HepG2 (cell line): ENCODE data around the gene PCAT7. TPM values are rescaled to one million over a fixed set of nuclear protein-coding genes. Genes with fewer than 3 reads are reported as not detected.

Source experiments
- ATF2 ChIP-seq: sonication (generic); formaldehyde crosslinking; IDR thresholded peaks from 2 replicates; pipeline ENCODE4 v1.4.0; 2020; ENCODE audit warnings: missing genetic modification reagents
- DR1 ChIP-seq: sonication (generic); formaldehyde crosslinking; IDR thresholded peaks from 2 replicates; pipeline ENCODE4 v1.8.0; 2021; ENCODE audit warnings: mild to moderate bottlenecking, missing genetic modification reagents, inconsistent platforms
- HMG20B ChIP-seq: conservative IDR thresholded peaks from 2 replicates; pipeline ENCODE4 v1.6.1; 2016; ENCODE audit warnings: missing genetic modification reagents, missing compliant biosample characterization
- HNRNPLL ChIP-seq: fragments of 200-400 bp; formaldehyde crosslinking; IDR thresholded peaks from 2 replicates; pipeline ENCODE4 v1.6.1; 2017; ENCODE audit warnings: mild to moderate bottlenecking, low read depth, low read length; ENCODE audit not compliant: poor library complexity, severe bottlenecking
- KDM3A ChIP-seq: IDR thresholded peaks from 2 replicates; pipeline ENCODE4 v1.6.1; 2018; ENCODE audit warnings: low read depth, missing compliant biosample characterization
- KMT2B ChIP-seq: IDR thresholded peaks from 2 replicates; pipeline ENCODE4 v1.6.1; 2016; ENCODE audit warnings: missing genetic modification reagents, missing compliant biosample characterization
- NFATC3 ChIP-seq: sonication (generic); formaldehyde crosslinking; IDR thresholded peaks from 2 replicates; pipeline ENCODE4 v1.5.1; 2020; ENCODE audit warnings: mild to moderate bottlenecking, missing genetic modification reagents
- NPAS2 ChIP-seq: sonication (generic); formaldehyde crosslinking; IDR thresholded peaks from 2 replicates; pipeline ENCODE4 v1.8.0; 2022; ENCODE audit warnings: mild to moderate bottlenecking, missing genetic modification reagents, borderline replicate concordance
- REPIN1 ChIP-seq: sonication (generic); formaldehyde crosslinking; IDR thresholded peaks from 2 replicates; pipeline ENCODE4 v1.8.0; 2022; ENCODE audit warnings: missing genetic modification reagents, low read depth, mild to moderate bottlenecking, borderline replicate concordance
- RERE ChIP-seq: IDR thresholded peaks from 2 replicates; pipeline ENCODE4 v1.6.1; 2016; ENCODE audit warnings: low read depth, missing genetic modification reagents, missing compliant biosample characterization
- RFX3 ChIP-seq: IDR thresholded peaks from 2 replicates; pipeline ENCODE4 v1.6.1; 2016; ENCODE audit warnings: missing biosample characterization, missing genetic modification reagents
- SIN3A ChIP-seq: IDR thresholded peaks from 2 replicates; pipeline ENCODE4 v1.6.1; 2011; ENCODE audit warnings: low read depth, mild to moderate bottlenecking, control low read depth, low read length, borderline replicate concordance
- SMC3 ChIP-seq: IDR thresholded peaks from 2 replicates; pipeline ENCODE4 v1.6.1; 2011; ENCODE audit warnings: low read length, improper control_type of control experiment
- TARDBP ChIP-seq: sonication (generic); formaldehyde crosslinking; IDR thresholded peaks from 2 replicates; pipeline ENCODE4 v1.8.0; 2022; ENCODE audit warnings: mild to moderate bottlenecking, missing genetic modification reagents
- ZNF543 ChIP-seq: sonication (generic); formaldehyde crosslinking; IDR thresholded peaks from 2 replicates; pipeline ENCODE4 v1.4.0; 2020; ENCODE audit warnings: mild to moderate bottlenecking, missing genetic modification reagents
- ZNF576 ChIP-seq: sonication (generic); formaldehyde crosslinking; IDR thresholded peaks from 2 replicates; pipeline ENCODE4 v1.4.0; 2020; ENCODE audit warnings: mild to moderate bottlenecking, missing genetic modification reagents
- ZNF607 ChIP-seq: sonication (generic); formaldehyde crosslinking; IDR thresholded peaks from 2 replicates; pipeline ENCODE4 v1.5.1; 2020; ENCODE audit warnings: missing genetic modification reagents, mild to moderate bottlenecking, borderline replicate concordance
- ZSCAN30 ChIP-seq: sonication (generic); formaldehyde crosslinking; IDR thresholded peaks from 2 replicates; pipeline ENCODE4 v1.5.0; 2020; ENCODE audit warnings: mild to moderate bottlenecking, missing genetic modification reagents
- ZXDC ChIP-seq: sonication (generic); formaldehyde crosslinking; IDR thresholded peaks from 2 replicates; pipeline ENCODE4 v1.5.0; 2020; ENCODE audit warnings: mild to moderate bottlenecking, missing genetic modification reagents
- polyA plus RNA-seq, 8 experiments: library from polyadenylated mRNA; depleted of rRNA in 3 of 8; stranded (reverse) in 7 of 8; unstranded in 1 of 8; fragments of >200 nt; fragmentation: Illumina TruSeq in 4 of 8; extraction: Trizol in 4 of 8; gene quantifications; 2 replicates each; pipeline versions ENCODE4 v1.2.1 to v1.2.3, GENCODE V29; 2011 to 2016; ENCODE audit warnings: low read depth in 4 of 8, missing spikeins in 1 of 8, mixed read lengths in 1 of 8; ENCODE audit not compliant: insufficient read depth in 1 of 8
- total RNA-seq, 5 experiments: library from RNA; depleted of rRNA; stranded (reverse); fragments of >200 nt; fragmentation: Illumina TruSeq; extraction: Trizol; gene quantifications; 2 replicates each; pipeline ENCODE4 v1.2.3, GENCODE V29; 2016; ENCODE audit warnings: low read depth in 1 of 5

The PCAT7 gene
- total and polyA plus RNA-seq, 2 of the 13 experiments (the other 11 are each of a cell fraction or from before 2014, with no cell fraction given), result 2.3 to 3.9 TPM

- TF ChIP-seq KDM3A (CRISPR knock-in tag) (peak; percentile 76; the same call in 1 of the 2 replicates), HNRNPLL (peak; percentile 78), ZXDC (CRISPR knock-in tag) (no peak), REPIN1 (CRISPR knock-in tag) (peak; percentile 53; the same call in 1 of the 2 replicates), TARDBP (CRISPR knock-in tag) (peak; percentile 57; the same call in 1 of the 2 replicates), HMG20B (CRISPR knock-in tag) (0 out of 2 replicates have a peak, but pooled peaks have one; percentile 20), RFX3 (no peak), ZNF576 (CRISPR knock-in tag) (no peak), SMC3 (peak; percentile 48), NFATC3 (CRISPR knock-in tag) (0 out of 2 replicates have a peak, but pooled peaks have one; percentile 50), RERE (CRISPR knock-in tag) (0 out of 2 replicates have a peak, but pooled peaks have one; percentile 15), DR1 (peak; percentile 63; the same call in 1 of the 2 replicates), ATF2 (CRISPR knock-in tag) (peak; percentile 63; the same call in 1 of the 2 replicates), NPAS2 (CRISPR knock-in tag) (peak; percentile 22; the same call in 1 of the 2 replicates), ZSCAN30 (CRISPR knock-in tag) (no peak), SIN3A (0 out of 2 replicates have a peak, but pooled peaks have one; percentile 46), ZNF543 (CRISPR knock-in tag) (peak; percentile 88; the same call in 1 of the 2 replicates), ZNF607 (CRISPR knock-in tag) (peak; percentile 76; the same call in 1 of the 2 replicates), KMT2B (CRISPR knock-in tag) (peak; percentile 75)
Observed at GRCh38 chr9:94554439-94555331, at the start of gene PCAT7 (continued).
